Measurements from ENCODE around the gene PITPNM1. TPM values are rescaled to one million over a fixed set of nuclear protein-coding genes. Genes with fewer than 3 reads are reported as not detected.
"Not testable (repeated sequence)": the region's sequence is repeated elsewhere in the genome, so short reads cannot be mapped to it uniquely, and the experiment has no call there.

Gene PITPNM1
- total RNA-seq, 4 donors from 2014 or later, result 7.9 to 89.7 (median 15.2) TPM

GRCh38 chr11:67482275-67482826, 22.8 kb downstream of the PITPNM1 start:
- Histone ChIP-seq H3K27ac (peak overlapping the region; percentile 86 to 94), H3K4me1 (peaks cover 0 to 5% of the 10 kb centered on the region in 2 donors), H3K36me3 (no peaks in the 10 kb centered on the region), H3K9me3 (no peaks in the 10 kb centered on the region), H3K4me3 (peak overlapping the region; percentile 48 to 65), H3K27me3 (no peaks in the 10 kb centered on the region)
- intact Hi-C loops (cut with DNase I; ENCODE audit: low total_unique reads), result no loop called here
- DNase-seq, result no peak
- TF ChIP-seq CTCF (IDR thresholded peaks at IDR 0.05) (no peak), POLR2A (IDR thresholded peaks at IDR 0.05) (no peak)

GRCh38 chr11:67477344-67478050, 27.7 kb downstream of the PITPNM1 start:
- H3K36me3 ChIP-seq; H3K27me3 ChIP-seq; intact Hi-C loops (cut with DNase I; ENCODE audit: low total_unique reads); H3K4me3 ChIP-seq; H3K4me1 ChIP-seq; H3K27ac ChIP-seq; H3K9me3 ChIP-seq; DNase-seq: not testable (repeated sequence)

GRCh38 chr11:67476692-67477091, 28.5 kb downstream of the PITPNM1 start:
- H3K36me3 ChIP-seq; H3K9me3 ChIP-seq; DNase-seq; H3K27ac ChIP-seq; intact Hi-C loops (cut with DNase I; ENCODE audit: low total_unique reads); H3K4me3 ChIP-seq; H3K4me1 ChIP-seq; H3K27me3 ChIP-seq: not testable (repeated sequence)

GRCh38 chr11:67472882-67473281, 32.3 kb downstream of the PITPNM1 start:
- TF ChIP-seq POLR2A (IDR thresholded peaks at IDR 0.05) (no peak), CTCF (IDR thresholded peaks at IDR 0.05) (no peak)
- no peaks in the 10 kb centered on the region for H3K9me3 ChIP-seq

GRCh38 chr11:67470337-67471002, 34.7 kb downstream of the PITPNM1 start:
- intact Hi-C loops (cut with DNase I; ENCODE audit: low total_unique reads), result no loop called here
- Histone ChIP-seq H3K4me3 (no peak overlapping the region), H3K9me3 (no peaks in the 10 kb centered on the region), H3K27ac (no peak overlapping the region), H3K4me1 (peaks cover 0 to 6% of the 10 kb centered on the region in 2 donors), H3K36me3 (no peaks in the 10 kb centered on the region), H3K27me3 (no peaks in the 10 kb centered on the region)
- no peak for TF ChIP-seq CTCF (IDR thresholded peaks at IDR 0.05)
- TF ChIP-seq POLR2A (IDR thresholded peaks at IDR 0.05), result no peak
- no peak for DNase-seq

More at GRCh38 chr11:67472882-67473281, 32.3 kb downstream of the PITPNM1 start:
- intact Hi-C loops (cut with DNase I; ENCODE audit: low total_unique reads), result no loop called here
- no peak for DNase-seq
- Histone ChIP-seq H3K36me3 (no peaks in the 10 kb centered on the region), H3K27me3 (no peaks in the 10 kb centered on the region), H3K4me3 (no peak overlapping the region), H3K4me1 (peaks cover 0 to 6% of the 10 kb centered on the region in 2 donors), H3K27ac (no peak overlapping the region)

- intact Hi-C loops (cut with DNase I; ENCODE audit: low total_unique reads), result no loop called here
- H3K9me3 ChIP-seq, result no peaks in the 10 kb centered on the region
- H3K27ac ChIP-seq, result peak overlapping the region; percentile 91 to 92
- TF ChIP-seq CTCF (IDR thresholded peaks at IDR 0.05) (no peak), POLR2A (IDR thresholded peaks at IDR 0.05) (no peak)
- no peaks in the 10 kb centered on the region for H3K27me3 ChIP-seq
- no peak for DNase-seq
- peaks cover 0 to 6% of the 10 kb centered on the region in 2 donors for H3K4me1 ChIP-seq
- H3K4me3 ChIP-seq, result peak overlapping the region; percentile 77 to 87
- no peaks in the 10 kb centered on the region for H3K36me3 ChIP-seq
These were observed 35.7 kb downstream of the PITPNM1 start for GRCh38 chr11:67469508-67469811.
